GM18505 (cell line): ENCODE measurements around the gene COQ8B.
A peak's percentile ranks its signal among the peaks of the same experiment; 100 is the strongest.

Source experiments
- ATAC-seq: cut with Tn5 transposase; IDR thresholded peaks from one replicate; pipeline ENCODE4 v1.9.1; 2021; ENCODE audit not compliant: unreplicated experiment
- POLR2A ChIP-seq: IDR thresholded peaks from 4 replicates; pipeline ENCODE4 v1.6.1; 2011; ENCODE audit warnings: borderline replicate concordance; ENCODE audit not compliant: insufficient read depth, insufficient read length; ENCODE audit errors: extremely low read depth

The COQ8B gene

DNA sequence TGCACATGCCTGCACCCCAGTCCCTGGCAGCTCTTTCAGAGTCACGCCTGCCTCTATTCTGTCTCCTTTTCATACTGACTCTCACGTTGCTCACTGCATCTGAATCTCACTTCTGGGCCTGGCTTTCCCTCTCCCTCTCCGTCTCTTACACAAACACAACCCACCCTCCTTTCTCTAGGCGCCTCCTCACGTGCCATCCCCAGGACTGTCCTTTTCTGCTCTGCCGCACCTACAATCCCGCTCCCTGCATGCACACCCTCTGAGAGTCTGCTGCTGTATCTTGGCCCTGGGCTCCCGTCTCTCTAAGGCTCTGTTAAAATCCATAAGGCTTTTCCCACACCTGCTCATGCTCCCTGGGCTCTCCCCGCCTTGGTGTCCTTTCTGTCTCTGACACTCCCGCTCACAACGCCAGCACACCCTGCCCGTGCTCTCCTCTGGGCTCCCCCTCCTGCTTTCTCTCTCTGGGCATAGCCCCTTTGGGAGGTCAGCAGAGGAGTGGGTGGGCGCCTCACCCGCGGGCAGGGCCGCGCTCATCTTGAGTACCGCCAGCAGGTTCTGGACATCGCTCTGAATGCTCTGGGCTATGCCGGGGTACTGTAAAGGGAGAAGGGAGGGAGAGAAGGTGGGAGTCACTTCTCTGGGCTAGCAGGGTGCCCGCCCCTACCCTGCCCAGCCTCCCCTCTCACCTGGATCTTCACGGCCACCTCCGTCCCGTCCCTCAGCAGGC is 13.5 kb downstream of the COQ8B start:
- ATAC-seq, result no peak
- TF ChIP-seq POLR2A, result no peak

DNA sequence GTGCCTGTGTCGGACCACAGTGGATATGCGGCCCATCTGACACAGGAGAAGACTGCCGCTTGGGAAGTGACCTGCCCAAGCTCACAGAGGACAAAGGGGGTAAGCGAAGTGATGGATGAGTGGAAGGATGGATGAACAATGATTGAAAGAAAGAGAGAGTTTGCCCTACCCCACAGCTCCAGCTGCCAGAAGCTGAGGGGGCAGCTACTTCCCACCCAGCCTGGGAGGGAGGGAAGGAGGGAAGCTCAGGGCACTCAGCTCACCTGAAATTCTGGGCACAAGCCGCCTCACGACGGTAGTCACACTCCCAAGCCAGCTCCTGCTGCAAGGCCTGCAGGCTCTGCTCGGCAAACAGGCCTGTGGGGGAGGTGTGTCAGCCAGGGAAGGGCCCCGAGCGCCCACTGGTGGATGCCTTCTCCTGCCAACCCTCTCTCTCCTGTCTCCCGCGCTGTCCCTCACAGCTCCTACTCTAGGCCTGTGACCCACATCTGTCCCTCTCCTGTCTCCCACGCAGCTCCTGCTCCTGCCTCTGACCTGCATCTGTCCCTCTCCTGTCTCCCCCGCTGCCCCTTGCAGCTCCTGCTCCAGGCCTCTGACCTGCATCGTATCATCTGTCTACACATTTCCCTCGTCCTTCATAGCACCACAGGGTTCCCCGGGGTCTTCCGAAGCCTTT is 14.2 kb downstream of the COQ8B start:
- no peak for ATAC-seq
- TF ChIP-seq POLR2A, result no peak

DNA sequence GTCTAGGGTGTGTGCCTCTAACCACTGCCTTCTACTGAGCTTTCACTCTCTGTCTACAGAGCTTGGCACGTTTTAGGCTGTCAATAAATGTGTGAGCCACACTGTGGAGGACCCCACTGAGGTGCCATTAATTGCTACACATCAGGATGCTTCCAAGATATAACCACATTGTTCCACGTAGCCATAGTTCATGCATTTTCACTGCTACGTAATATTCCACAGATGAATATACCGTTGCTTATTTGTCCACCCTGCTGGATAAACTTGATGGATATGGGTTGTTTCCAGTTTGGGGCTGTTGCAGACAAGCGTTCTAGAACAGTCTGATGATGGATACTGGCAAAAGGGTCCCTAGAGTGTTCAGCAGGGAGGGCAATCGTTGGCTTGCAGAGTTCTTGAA is 14.9 kb downstream of the COQ8B start:
- no peak for TF ChIP-seq POLR2A
- no peak for ATAC-seq

- ATAC-seq, result no peak
- TF ChIP-seq POLR2A, result no peak
Measured at GRCh38 chr19:40700083-40700482, 16.6 kb downstream of the COQ8B start.

GRCh38 chr19:40697007-40697406 is 19.7 kb downstream of the COQ8B start:
- no peak for ATAC-seq
- TF ChIP-seq POLR2A, result no peak

GRCh38 chr19:40695881-40696280 is 20.8 kb downstream of the COQ8B start:
- ATAC-seq, result no peak
- no peak for TF ChIP-seq POLR2A

- TF ChIP-seq POLR2A, result no peak
- no peak for ATAC-seq
Measured at GRCh38 chr19:40693896-40694295, 22.8 kb downstream of the COQ8B start.

- no peak for TF ChIP-seq POLR2A
- no peak for ATAC-seq
Measured at GRCh38 chr19:40693150-40693788, 23.4 kb downstream of the COQ8B start.

GRCh38 chr19:40692212-40692551 is 24.5 kb downstream of the COQ8B start:
- ATAC-seq, result no peak
- TF ChIP-seq POLR2A, result no peak

- no peak for TF ChIP-seq POLR2A
- ATAC-seq, result no peak
Measured at GRCh38 chr19:40691421-40692211, 25.1 kb downstream of the COQ8B start.

DNA sequence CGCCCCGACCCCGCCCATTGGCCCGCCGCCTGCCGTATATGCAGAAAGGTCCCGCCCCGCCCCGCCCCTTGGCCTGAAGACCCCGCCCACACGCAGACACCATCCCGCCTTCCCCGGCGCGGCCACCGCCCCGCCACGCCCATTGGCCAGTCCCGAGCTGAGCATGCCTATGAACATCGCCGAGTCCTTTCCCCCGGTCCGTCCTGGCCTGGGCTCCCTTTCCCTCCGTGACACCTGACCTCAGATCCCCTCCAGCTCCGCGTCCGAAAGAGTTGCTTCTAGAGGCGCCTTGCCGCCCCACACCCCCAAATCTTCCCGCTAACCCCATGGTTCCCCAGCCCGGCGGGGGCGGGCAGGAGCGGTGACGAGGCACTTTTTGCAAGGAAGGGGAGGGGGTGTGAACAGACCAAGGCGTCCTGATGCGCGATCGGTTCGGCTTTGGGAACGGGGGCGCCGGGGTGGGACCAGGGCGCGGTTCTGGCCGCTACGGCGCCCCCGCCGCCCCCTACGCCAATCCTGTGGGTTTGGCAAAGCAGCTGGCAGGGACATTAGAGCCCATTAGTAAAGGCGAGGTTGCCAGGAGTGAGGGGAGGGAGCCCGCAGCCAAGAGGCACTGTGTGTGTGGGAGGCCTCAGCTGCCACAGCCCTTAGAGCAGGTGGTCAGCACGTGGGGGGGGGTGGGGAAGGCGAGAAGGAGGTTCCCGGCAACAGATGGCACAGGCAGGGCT is 25.8 kb downstream of the COQ8B start:
- peak; percentile 65 for ATAC-seq
- peak; percentile 62 for TF ChIP-seq POLR2A

GRCh38 chr19:40690050-40690692 is 26.5 kb downstream of the COQ8B start, which contains the start of gene NUMBL:
Gene NUMBL, minus strand, starts transcription at chr19:40690651. Its CDS starts 168 bp downstream, at chr19:40690483.
- ATAC-seq, result no peak
- TF ChIP-seq POLR2A, result no peak
